ENCODE results near the gene SLC24A3. TPM values are rescaled to one million over a fixed set of nuclear protein-coding genes. Genes with fewer than 3 reads are reported as not detected.

SLC24A3 gene
- total RNA-seq, 3 donors from 2014 or later = 4.9 to 12.3 (median 5.9) TPM

GRCh38 chr20:19524691-19525090 is 312.2 kb downstream of the SLC24A3 start:
- Histone ChIP-seq H3K27ac (no peak overlapping the region), H3K9me3 (no peaks in the 10 kb centered on the region), H3K27me3 (no peaks in the 10 kb centered on the region), H3K4me3 (no peak overlapping the region), H3K4me1 (no peaks in the 10 kb centered on the region), H3K36me3 (no peaks in the 10 kb centered on the region)
- TF ChIP-seq CTCF (IDR thresholded peaks at IDR 0.05) (no peak), POLR2A (IDR thresholded peaks at IDR 0.05) (no peak), POLR2AphosphoS5 (IDR thresholded peaks at IDR 0.05) (no peak)
- no peak for DNase-seq (ENCODE audit: low spot score in 2 of 2)
- intact Hi-C loops (cut with DNase I; ENCODE audit: low total_unique reads) = no loop called here

DNA sequence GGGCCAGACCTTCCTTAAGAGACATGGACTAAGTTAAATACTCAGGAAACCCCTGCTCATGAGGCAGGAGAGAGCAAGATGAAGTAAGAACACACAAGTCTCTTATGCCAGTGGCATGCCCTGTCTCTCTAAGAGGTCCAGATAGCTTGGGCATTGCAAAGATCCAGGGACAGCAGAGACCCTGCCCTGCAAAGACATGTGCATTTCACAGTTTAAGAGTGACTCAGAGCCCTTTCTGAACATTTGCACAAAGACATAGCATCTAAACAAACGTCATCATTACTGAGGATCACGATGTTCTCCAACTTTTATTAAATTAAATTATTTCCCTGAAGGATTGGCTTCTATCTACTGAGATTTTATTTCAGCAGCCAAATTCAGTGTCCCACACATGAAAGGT is 315.1 kb downstream of the SLC24A3 start:
- H3K4me1 ChIP-seq = no peaks in the 10 kb centered on the region
- no peak overlapping the region for H3K27ac ChIP-seq
- no peaks in the 10 kb centered on the region for H3K36me3 ChIP-seq
- H3K9me3 ChIP-seq = no peaks in the 10 kb centered on the region
- no peaks in the 10 kb centered on the region for H3K27me3 ChIP-seq
- no peak for TF ChIP-seq POLR2AphosphoS5 (IDR thresholded peaks at IDR 0.05)
- no peak for TF ChIP-seq CTCF (IDR thresholded peaks at IDR 0.05)
- TF ChIP-seq POLR2A (IDR thresholded peaks at IDR 0.05) = no peak
- H3K4me3 ChIP-seq = no peak overlapping the region
- intact Hi-C loops (cut with DNase I; ENCODE audit: low total_unique reads) = no loop called here
- no peak for DNase-seq (ENCODE audit: low spot score in 2 of 2)

DNA sequence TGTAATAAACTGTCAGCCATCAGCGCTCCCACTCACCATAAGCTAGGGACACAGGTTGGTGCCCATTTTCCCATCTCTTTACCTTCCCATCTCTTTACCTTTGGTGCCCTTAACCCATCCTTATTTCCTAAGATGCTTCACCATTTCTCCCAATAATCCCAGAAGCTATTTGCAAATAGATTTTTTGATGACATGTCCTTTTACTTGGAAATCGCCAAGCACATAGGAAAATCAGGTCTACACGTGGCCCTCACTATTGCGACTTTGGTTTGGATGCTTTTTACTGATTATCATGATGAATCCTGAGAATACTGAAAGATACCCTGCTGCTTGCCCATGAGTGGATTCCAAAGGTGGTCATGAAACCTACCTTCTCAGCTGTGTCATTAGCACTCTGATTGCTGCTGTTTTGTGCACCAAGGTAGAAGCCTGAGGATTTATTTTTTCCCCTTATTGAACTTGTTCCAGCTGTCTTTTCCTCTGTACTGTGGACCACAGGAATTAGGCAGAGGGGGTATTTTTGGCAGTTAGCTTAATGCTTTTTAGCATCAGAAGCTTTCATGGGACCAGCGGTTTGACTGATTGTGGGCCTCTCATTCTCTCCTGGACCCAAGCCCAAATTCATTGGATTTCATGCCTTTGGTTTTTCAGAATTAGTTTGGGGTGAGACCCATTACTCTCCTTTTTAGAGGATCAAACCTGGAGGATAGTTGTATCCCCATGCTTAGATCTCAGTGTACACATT is 316.0 kb downstream of the SLC24A3 start:
- no peaks in the 10 kb centered on the region for H3K4me1 ChIP-seq
- TF ChIP-seq POLR2AphosphoS5 (IDR thresholded peaks at IDR 0.05) (no peak), POLR2A (IDR thresholded peaks at IDR 0.05) (no peak), CTCF (IDR thresholded peaks at IDR 0.05) (no peak)
- no peaks in the 10 kb centered on the region for H3K36me3 ChIP-seq
- no peaks in the 10 kb centered on the region for H3K27me3 ChIP-seq
- no peak overlapping the region for H3K27ac ChIP-seq
- intact Hi-C loops (cut with DNase I; ENCODE audit: low total_unique reads) = no loop called here
- DNase-seq (ENCODE audit: low spot score in 2 of 2) = no peak
- H3K4me3 ChIP-seq = no peak overlapping the region
- H3K9me3 ChIP-seq = no peaks in the 10 kb centered on the region

- no peaks in the 10 kb centered on the region for H3K36me3 ChIP-seq
- no peak overlapping the region for H3K27ac ChIP-seq
- TF ChIP-seq CTCF (IDR thresholded peaks at IDR 0.05) (no peak), POLR2AphosphoS5 (IDR thresholded peaks at IDR 0.05) (no peak), POLR2A (IDR thresholded peaks at IDR 0.05) (no peak)
- no peaks in the 10 kb centered on the region for H3K27me3 ChIP-seq
- H3K4me1 ChIP-seq = no peaks in the 10 kb centered on the region
- DNase-seq (ENCODE audit: low spot score in 2 of 2) = no peak
- intact Hi-C loops (cut with DNase I; ENCODE audit: low total_unique reads) = no loop called here
- H3K9me3 ChIP-seq = no peaks in the 10 kb centered on the region
- no peak overlapping the region for H3K4me3 ChIP-seq
Observed at GRCh38 chr20:19530006-19530405, 317.6 kb downstream of the SLC24A3 start.

- intact Hi-C loops (cut with DNase I; ENCODE audit: low total_unique reads) = no loop called here
- Histone ChIP-seq H3K4me3 (no peak overlapping the region), H3K4me1 (no peaks in the 10 kb centered on the region), H3K27ac (no peak overlapping the region), H3K27me3 (no peaks in the 10 kb centered on the region), H3K36me3 (no peaks in the 10 kb centered on the region), H3K9me3 (no peaks in the 10 kb centered on the region)
- TF ChIP-seq POLR2AphosphoS5 (IDR thresholded peaks at IDR 0.05) (no peak), CTCF (IDR thresholded peaks at IDR 0.05) (no peak), POLR2A (IDR thresholded peaks at IDR 0.05) (no peak)
- DNase-seq (ENCODE audit: low spot score in 2 of 2) = no peak
Observed at GRCh38 chr20:19531446-19531845, 319.0 kb downstream of the SLC24A3 start.

Data from breast epithelium (tissue), 4 donors.